HUES6 (cell line): Measurements from ENCODE around the gene SFXN3.
"Not testable (repeated sequence)": the region's sequence is repeated elsewhere in the genome, so short reads cannot be mapped to it uniquely, and the experiment has no call there.

Experiments
- H3K27ac ChIP-seq: 2 replicates; pipeline ENCODE4 v1.7.0; 2013; ENCODE audit warnings: low read depth, mild to moderate bottlenecking, low read length, inconsistent platforms
- H3K27me3 ChIP-seq: 2 replicates; pipeline ENCODE4 v1.6.1; 2013; ENCODE audit warnings: low read length; ENCODE audit not compliant: control insufficient read depth, insufficient read depth
- H3K36me3 ChIP-seq: 2 replicates; pipeline ENCODE4 v1.6.1; 2013; ENCODE audit warnings: low read length; ENCODE audit not compliant: control insufficient read depth, insufficient read depth
- H3K4me1 ChIP-seq: 2 replicates; pipeline ENCODE4 v1.6.1; 2013; ENCODE audit warnings: low read length; ENCODE audit not compliant: control insufficient read depth, insufficient read depth
- H3K4me3 ChIP-seq: 2 replicates; pipeline ENCODE4 v1.5.1; 2013; ENCODE audit warnings: low read depth, low read length
- H3K9ac ChIP-seq: one replicate; pipeline ENCODE4 v1.6.1; 2013; ENCODE audit warnings: mild to moderate bottlenecking, low read length
- H3K9me3 ChIP-seq: 2 replicates; pipeline ENCODE4 v1.6.1; 2013; ENCODE audit warnings: low read depth, low read length; ENCODE audit not compliant: control insufficient read depth, insufficient read depth

Gene SFXN3

GRCh38 chr10:101032637-101033224, 1.7 kb downstream of the SFXN3 start:
- H3K4me3 ChIP-seq: peak overlapping the region; percentile 61
- H3K27me3 ChIP-seq: peaks cover 66% of the 10 kb centered on the region
- no peak overlapping the region for H3K27ac ChIP-seq
- no peaks in the 10 kb centered on the region for H3K9me3 ChIP-seq
- H3K9ac ChIP-seq: peak overlapping the region; percentile 24
- H3K4me1 ChIP-seq: peaks cover 34% of the 10 kb centered on the region
- H3K36me3 ChIP-seq: no peaks in the 10 kb centered on the region

GRCh38 chr10:101033276-101033675, 2.2 kb downstream of the SFXN3 start:
- Histone ChIP-seq H3K4me3 (no peak overlapping the region), H3K27me3 (peaks cover 66% of the 10 kb centered on the region), H3K9ac (no peak overlapping the region), H3K4me1 (peaks cover 34% of the 10 kb centered on the region), H3K27ac (no peak overlapping the region), H3K36me3 (no peaks in the 10 kb centered on the region), H3K9me3 (no peaks in the 10 kb centered on the region)

- not testable (repeated sequence) for H3K9me3 ChIP-seq, H3K4me3 ChIP-seq, H3K27ac ChIP-seq, H3K36me3 ChIP-seq, H3K9ac ChIP-seq
- H3K27me3 ChIP-seq: peaks cover 61% of the 10 kb centered on the region
- peaks cover 28% of the 10 kb centered on the region for H3K4me1 ChIP-seq
Measured at GRCh38 chr10:101034404-101034803, 3.4 kb downstream of the SFXN3 start.

- H3K4me1 ChIP-seq: peaks cover 20% of the 10 kb centered on the region
- no peak overlapping the region for H3K4me3 ChIP-seq
- no peak overlapping the region for H3K9ac ChIP-seq
- no peaks in the 10 kb centered on the region for H3K36me3 ChIP-seq
- H3K9me3 ChIP-seq: no peaks in the 10 kb centered on the region
- H3K27ac ChIP-seq: no peak overlapping the region
- H3K27me3 ChIP-seq: peaks cover 58% of the 10 kb centered on the region
Measured at GRCh38 chr10:101035314-101035713, 4.3 kb downstream of the SFXN3 start.

- no peaks in the 10 kb centered on the region for H3K36me3 ChIP-seq
- no peak overlapping the region for H3K9ac ChIP-seq
- H3K9me3 ChIP-seq: no peaks in the 10 kb centered on the region
- H3K27ac ChIP-seq: no peak overlapping the region
- no peak overlapping the region for H3K4me3 ChIP-seq
- H3K27me3 ChIP-seq: peaks cover 56% of the 10 kb centered on the region
- peaks cover 20% of the 10 kb centered on the region for H3K4me1 ChIP-seq
Measured at GRCh38 chr10:101035916-101036702, 5.1 kb downstream of the SFXN3 start.

- peaks cover 50% of the 10 kb centered on the region for H3K27me3 ChIP-seq
- no peak overlapping the region for H3K4me3 ChIP-seq
Measured at GRCh38 chr10:101036726-101037125, 5.7 kb downstream of the SFXN3 start.

GRCh38 chr10:101038484-101038883, 7.5 kb downstream of the SFXN3 start:
- Histone ChIP-seq H3K9ac (no peak overlapping the region), H3K9me3 (no peaks in the 10 kb centered on the region), H3K27ac (no peak overlapping the region), H3K36me3 (no peaks in the 10 kb centered on the region), H3K27me3 (peaks cover 35% of the 10 kb centered on the region), H3K4me1 (peaks cover 13% of the 10 kb centered on the region), H3K4me3 (no peak overlapping the region)

More at GRCh38 chr10:101036726-101037125, 5.7 kb downstream of the SFXN3 start:
- Histone ChIP-seq H3K27ac (no peak overlapping the region), H3K36me3 (no peaks in the 10 kb centered on the region), H3K9me3 (no peaks in the 10 kb centered on the region), H3K9ac (no peak overlapping the region), H3K4me1 (peaks cover 15% of the 10 kb centered on the region)

GRCh38 chr10:101040061-101040460, 9.0 kb downstream of the SFXN3 start:
- Histone ChIP-seq H3K4me1 (peaks cover 16% of the 10 kb centered on the region), H3K9ac (no peak overlapping the region), H3K9me3 (no peaks in the 10 kb centered on the region), H3K27ac (no peak overlapping the region), H3K4me3 (no peak overlapping the region), H3K36me3 (no peaks in the 10 kb centered on the region), H3K27me3 (peaks cover 38% of the 10 kb centered on the region)

GRCh38 chr10:101040851-101041250, 9.8 kb downstream of the SFXN3 start:
- no peaks in the 10 kb centered on the region for H3K36me3 ChIP-seq
- peaks cover 38% of the 10 kb centered on the region for H3K27me3 ChIP-seq
- H3K9me3 ChIP-seq: no peaks in the 10 kb centered on the region
- peaks cover 16% of the 10 kb centered on the region for H3K4me1 ChIP-seq
- no peak overlapping the region for H3K27ac ChIP-seq
- no peak overlapping the region for H3K9ac ChIP-seq
- H3K4me3 ChIP-seq: no peak overlapping the region

GRCh38 chr10:101041252-101041761, 10.3 kb downstream of the SFXN3 start:
- Histone ChIP-seq H3K27ac (no peak overlapping the region), H3K9me3 (no peaks in the 10 kb centered on the region), H3K9ac (no peak overlapping the region), H3K27me3 (peaks cover 39% of the 10 kb centered on the region), H3K4me1 (peaks cover 16% of the 10 kb centered on the region), H3K4me3 (no peak overlapping the region), H3K36me3 (no peaks in the 10 kb centered on the region)

- Histone ChIP-seq H3K4me1 (peaks cover 24% of the 10 kb centered on the region), H3K27ac (no peak overlapping the region), H3K36me3 (no peaks in the 10 kb centered on the region), H3K27me3 (peaks cover 41% of the 10 kb centered on the region), H3K9ac (no peak overlapping the region), H3K9me3 (no peaks in the 10 kb centered on the region), H3K4me3 (peak overlapping the region; percentile 66)
Measured at GRCh38 chr10:101042118-101042517, 11.1 kb downstream of the SFXN3 start.
